ENCODE measurements around the gene CRYBG1.

- TF ChIP-seq CTCF (conservative IDR thresholded peaks at IDR 0.05 in 1 of 2, IDR thresholded peaks at IDR 0.05 in 1 of 2; ENCODE audit: extremely low read depth in 1 of 2, insufficient read depth in 1 of 2, low read depth in 1 of 2, low read length in 2 of 2): no peak
- no peak for TF ChIP-seq EZH2 (IDR thresholded peaks at IDR 0.05; ENCODE audit: borderline replicate concordance, low read length)
Measured at GRCh38 chr6:106360989-106361430, 493 bp downstream of the CRYBG1 start.

All from mammary epithelial cell (primary cell).